IMR-90 (cell line): ENCODE data around the gene ECSIT. TPM values are rescaled to one million over a fixed set of nuclear protein-coding genes. Genes with fewer than 3 reads are reported as not detected.

ENCODE experiments used
- ATAC-seq: fragments of 200-7000 bp; cut with Tn5 transposase; 2 replicates; pipeline ENCODE4 v1.9.1; 2020; ENCODE audit warnings: low read depth, mild to moderate bottlenecking, moderate library complexity
- BruUV-seq: library from RNA; stranded (reverse); fragments of 400-500 nt; replicated peaks from 2 replicates; lab custom pipeline; 2021; lab: Mats Ljungman, UMichigan
- CTCF ChIA-PET: fragments of 300-600 bp; formaldehyde crosslinking; extraction: SDS; loops from one replicate; lab custom pipeline; 2021; ENCODE audit warnings: antibody characterized with exemption; lab: Yijun Ruan, JAX
- POLR2A ChIA-PET: fragments of 300-600 bp; sonication (Branson Sonifier 250); formaldehyde crosslinking; loops from one replicate; lab custom pipeline; 2022; ENCODE audit warnings: antibody characterized with exemption; ENCODE audit not compliant: unreplicated experiment; lab: Charles Lee
- DNase-seq: peaks from one replicate; pipeline ENCODE4 v3.0.0; 2013
- H2AFZ ChIP-seq: replicated peaks from 2 replicates; pipeline ENCODE3; 2013; ENCODE audit warnings: low read length, mild to moderate bottlenecking; ENCODE audit not compliant: poor library complexity
- H2AK5ac ChIP-seq: 2 replicates; pipeline ENCODE4 v1.6.1; 2013; ENCODE audit warnings: low read depth, low read length, inconsistent platforms
- H2AK9ac ChIP-seq: replicated peaks from 2 replicates; pipeline ENCODE3; 2013; ENCODE audit warnings: mild to moderate bottlenecking, low read depth, low read length, moderate library complexity; ENCODE audit not compliant: poor library complexity
- H2BK120ac ChIP-seq: 2 replicates; pipeline ENCODE4 v1.6.1; 2013; ENCODE audit warnings: low read depth, low read length, inconsistent platforms
- H2BK15ac ChIP-seq: 3 replicates; pipeline ENCODE4 v1.6.1; 2013; ENCODE audit warnings: low read depth, low read length, inconsistent platforms
- H2BK20ac ChIP-seq: 2 replicates; pipeline ENCODE4 v1.6.1; 2013; ENCODE audit warnings: low read depth, mild to moderate bottlenecking, inconsistent platforms, low read length, moderate library complexity
- H2BK5ac ChIP-seq: 2 replicates; pipeline ENCODE4 v1.6.1; 2013; ENCODE audit warnings: mild to moderate bottlenecking, low read depth, low read length, inconsistent platforms; ENCODE audit not compliant: poor library complexity, severe bottlenecking
- H3K14ac ChIP-seq: replicated peaks from 2 replicates; pipeline ENCODE4 v1.6.1; 2013; ENCODE audit warnings: low read depth, low read length, inconsistent platforms
- H3K18ac ChIP-seq: 2 replicates; pipeline ENCODE4 v1.6.1; 2013; ENCODE audit warnings: low read depth, low read length, control low read depth
- H3K23ac ChIP-seq: 2 replicates; pipeline ENCODE4 v1.6.1; 2013; ENCODE audit warnings: low read depth, low read length, inconsistent platforms
- H3K27ac ChIP-seq: 2 replicates; pipeline ENCODE4 v1.5.1; 2013; ENCODE audit warnings: mild to moderate bottlenecking, control low read depth, low read length; ENCODE audit not compliant: insufficient read depth
- H3K27me3 ChIP-seq: 2 replicates; pipeline ENCODE4 v1.6.1; 2013; ENCODE audit warnings: low read length; ENCODE audit not compliant: control insufficient read depth, insufficient read depth
- H3K36me3 ChIP-seq: 2 replicates; pipeline ENCODE4 v1.6.1; 2013; ENCODE audit warnings: low read length, mixed read lengths; ENCODE audit not compliant: control insufficient read depth, insufficient read depth
- H3K4ac ChIP-seq: 2 replicates; pipeline ENCODE4 v1.6.1; 2013; ENCODE audit warnings: low read depth, low read length, inconsistent platforms
- H3K4me1 ChIP-seq: 2 replicates; pipeline ENCODE4 v1.6.1; 2013; ENCODE audit warnings: low read length, mixed read lengths; ENCODE audit not compliant: control insufficient read depth, insufficient read depth
- H3K4me2 ChIP-seq: 2 replicates; pipeline ENCODE4 v1.6.1; 2013; ENCODE audit warnings: low read depth, mild to moderate bottlenecking, control low read depth, low read length, moderate library complexity
- H3K4me3 ChIP-seq: 2 replicates; pipeline ENCODE4 v1.5.1; 2013; ENCODE audit warnings: low read depth, mild to moderate bottlenecking, control low read depth, low read length, moderate library complexity; ENCODE audit not compliant: insufficient read depth
- H3K56ac ChIP-seq: 2 replicates; pipeline ENCODE4 v1.6.1; 2013; ENCODE audit warnings: low read length, inconsistent platforms; ENCODE audit not compliant: insufficient read depth; ENCODE audit errors: extremely low read depth
- H3K79me1 ChIP-seq, 2 experiments: 2 replicates each; pipeline ENCODE4 v1.6.1; 2013; ENCODE audit warnings: low read length in 2 of 2, inconsistent platforms in 1 of 2, low read depth in 1 of 2
- H3K9ac ChIP-seq: 2 replicates; pipeline ENCODE4 v1.6.1; 2013; ENCODE audit warnings: low read depth, low read length, control low read depth
- H3K9me1 ChIP-seq: 2 replicates; pipeline ENCODE4 v1.6.1; 2013; ENCODE audit warnings: low read length, inconsistent platforms; ENCODE audit not compliant: insufficient read depth
- H3K9me3 ChIP-seq: 2 replicates; pipeline ENCODE4 v1.6.1; 2013; ENCODE audit warnings: low read length; ENCODE audit not compliant: control insufficient read depth, insufficient read depth
- H4K20me1 ChIP-seq: 2 replicates; pipeline ENCODE4 v1.6.1; 2013; ENCODE audit warnings: low read length, inconsistent platforms; ENCODE audit not compliant: insufficient read depth
- H4K5ac ChIP-seq: 2 replicates; pipeline ENCODE4 v1.6.1; 2013; ENCODE audit warnings: mild to moderate bottlenecking, low read depth, low read length, control low read depth
- H4K8ac ChIP-seq, 2 experiments: 2 replicates each; pipeline ENCODE4 v1.6.1; 2013; ENCODE audit warnings: low read depth in 2 of 2, low read length in 2 of 2, control low read depth in 1 of 2, inconsistent platforms in 1 of 2
- H4K91ac ChIP-seq: 2 replicates; pipeline ENCODE4 v1.6.1; 2013; ENCODE audit warnings: low read depth, low read length, inconsistent platforms; ENCODE audit not compliant: insufficient read depth
- BHLHE40 ChIP-seq: fragments of 150-350 bp; IDR thresholded peaks from 2 replicates; pipeline ENCODE4 v1.6.1; 2016; ENCODE audit warnings: mild to moderate bottlenecking, low read depth, low read length
- CEBPB ChIP-seq: IDR thresholded peaks from 2 replicates; pipeline ENCODE4 v1.6.1; 2012; ENCODE audit warnings: low read depth, low read length, improper control_type of control experiment
- CHD1 ChIP-seq: IDR thresholded peaks from 2 replicates; pipeline ENCODE4 v1.6.1; 2012; ENCODE audit warnings: low read depth, low read length, improper control_type of control experiment
- ELK1 ChIP-seq: fragments of 150-350 bp; IDR thresholded peaks from 2 replicates; pipeline ENCODE4 v1.6.1; 2016; ENCODE audit warnings: low read depth, mild to moderate bottlenecking, low read length, moderate library complexity, borderline replicate concordance
- FOS ChIP-seq: fragments of 150-350 bp; IDR thresholded peaks from 2 replicates; pipeline ENCODE4 v1.6.1; 2016; ENCODE audit warnings: low read depth, low read length
- MAZ ChIP-seq: IDR thresholded peaks from 2 replicates; pipeline ENCODE4 v1.6.1; 2012; ENCODE audit warnings: low read depth, mild to moderate bottlenecking, low read length, improper control_type of control experiment, moderate library complexity, borderline replicate concordance
- MXI1 ChIP-seq: IDR thresholded peaks from 2 replicates; pipeline ENCODE4 v1.6.1; 2012; ENCODE audit warnings: low read depth, mild to moderate bottlenecking, low read length, moderate library complexity, borderline replicate concordance
- RFX5 ChIP-seq: IDR thresholded peaks from 2 replicates; pipeline ENCODE4 v1.8.0; 2012; ENCODE audit warnings: low read depth, mild to moderate bottlenecking, low read length, moderate library complexity
- SMC3 ChIP-seq: fragments of 150-350 bp; IDR thresholded peaks from 2 replicates; pipeline ENCODE4 v1.6.1; 2016; ENCODE audit warnings: low read depth, mild to moderate bottlenecking, antibody characterized with exemption, low read length, moderate library complexity
- WGBS, 2 experiments: methylation state at CpG; one replicate each; pipeline versions ENCODE4 v1.1.5 to v1.1.7; 2013; ENCODE audit warnings: missing lambda C conversion rate in 2 of 2; ENCODE audit not compliant: insufficient read length in 1 of 2; ENCODE audit errors: extremely low coverage in 2 of 2; 5-methylcytosine and 5-hydroxymethylcytosine counted together
- dilution Hi-C: fragments of 300-500 bp; cut with HindIII; formaldehyde crosslinking; loops from one replicate; pipeline ENCODE4 v1.14.3; 2018; ENCODE audit warnings: low sequenced_read_pairs; ENCODE audit not compliant: unreplicated experiment
- in situ Hi-C: fragments of 300-500 bp; cut with MboI; formaldehyde crosslinking; loops from 3 replicates; pipeline ENCODE4 v1.14.3; 2019; ENCODE audit warnings: low sequenced_read_pairs, inconsistent platforms, mixed read lengths
- intact Hi-C: fragments of 100-400 bp; cut with micrococcal nuclease; formaldehyde crosslinking; loops from 2 replicates; pipeline ENCODE4 v1.10.0; 2022
- polyA plus RNA-seq, 3 experiments: library from polyadenylated mRNA; depleted of rRNA; stranded (reverse); fragments of >200 nt; gene quantifications; 2 replicates each; pipeline ENCODE4 v1.2.3, GENCODE V29; 2012; ENCODE audit warnings: low replicate concordance in 1 of 3
- total RNA-seq: library from RNA; depleted of rRNA; stranded (reverse); fragments of >200 nt; gene quantifications from 2 replicates; pipeline ENCODE4 v1.2.3, GENCODE V29; 2012
- TF ChIP-seq, protein P1 (sequence below): conservative IDR thresholded peaks from 2 replicates; pipeline ENCODE4 v1.5.1; 2012; ENCODE audit warnings: mild to moderate bottlenecking, low read depth, low read length, improper control_type of control experiment

The ECSIT gene
- total and polyA plus RNA-seq, 2 of the 4 experiments (the other 2 are of a cell fraction), result 30.5 to 42.3 TPM

DNA sequence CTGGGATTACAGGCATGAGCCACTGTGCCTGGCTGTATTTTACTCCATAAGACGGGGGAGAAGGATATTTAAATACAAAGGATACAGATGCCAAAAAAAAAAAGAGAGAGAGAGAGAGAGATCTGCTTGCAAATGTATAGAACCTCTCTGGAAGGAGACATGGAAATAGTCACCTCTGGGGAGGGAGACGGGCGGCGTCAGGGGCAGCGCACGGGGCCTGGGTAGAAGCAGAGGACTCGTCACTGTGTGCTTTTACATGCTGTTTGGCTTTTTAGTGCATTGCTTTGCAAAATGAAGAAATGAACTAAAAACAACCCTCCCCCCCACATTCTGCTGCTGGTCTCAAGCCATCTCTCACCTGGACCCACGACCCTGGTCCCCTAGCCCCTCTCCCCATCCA, 18.5 kb downstream of the ECSIT start:
- no TSS peak for BruUV-seq

More for the DNA sequence above, 18.5 kb downstream of the ECSIT start:
- no peak overlapping the region for H2AFZ ChIP-seq
- ChIA-PET CTCF (no interaction called here), POLR2A (no interaction called here)
- intact Hi-C loops (no loop called here), in situ Hi-C loops (no loop called here), dilution Hi-C loops (no loop called here)
- WGBS, 2 experiments, result 29% methylated on average over 1 of the region's 8 CpGs; no CpG with 5 or more reads in 1 of the 2 experiments
- no peaks in the 10 kb centered on the region for H3K9me3 ChIP-seq
- no peak overlapping the region for H3K9ac ChIP-seq
- TF ChIP-seq CEBPB (no peak), FOS (no peak), MAZ (no peak), SMC3 (no peak), CHD1 (no peak), ELK1 (no peak), RFX5 (no peak), MXI1 (no peak), BHLHE40 (no peak)
- TF ChIP-seq, protein P1, sequence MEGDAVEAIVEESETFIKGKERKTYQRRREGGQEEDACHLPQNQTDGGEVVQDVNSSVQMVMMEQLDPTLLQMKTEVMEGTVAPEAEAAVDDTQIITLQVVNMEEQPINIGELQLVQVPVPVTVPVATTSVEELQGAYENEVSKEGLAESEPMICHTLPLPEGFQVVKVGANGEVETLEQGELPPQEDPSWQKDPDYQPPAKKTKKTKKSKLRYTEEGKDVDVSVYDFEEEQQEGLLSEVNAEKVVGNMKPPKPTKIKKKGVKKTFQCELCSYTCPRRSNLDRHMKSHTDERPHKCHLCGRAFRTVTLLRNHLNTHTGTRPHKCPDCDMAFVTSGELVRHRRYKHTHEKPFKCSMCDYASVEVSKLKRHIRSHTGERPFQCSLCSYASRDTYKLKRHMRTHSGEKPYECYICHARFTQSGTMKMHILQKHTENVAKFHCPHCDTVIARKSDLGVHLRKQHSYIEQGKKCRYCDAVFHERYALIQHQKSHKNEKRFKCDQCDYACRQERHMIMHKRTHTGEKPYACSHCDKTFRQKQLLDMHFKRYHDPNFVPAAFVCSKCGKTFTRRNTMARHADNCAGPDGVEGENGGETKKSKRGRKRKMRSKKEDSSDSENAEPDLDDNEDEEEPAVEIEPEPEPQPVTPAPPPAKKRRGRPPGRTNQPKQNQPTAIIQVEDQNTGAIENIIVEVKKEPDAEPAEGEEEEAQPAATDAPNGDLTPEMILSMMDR, result no peak
- no peak overlapping the region for H2BK15ac ChIP-seq
- H3K36me3 ChIP-seq, result peaks cover 13% of the 10 kb centered on the region
- H3K14ac ChIP-seq, result no peak overlapping the region
- H3K27me3 ChIP-seq, result no peaks in the 10 kb centered on the region
- H2BK5ac ChIP-seq, result no peak overlapping the region
- no peak overlapping the region for H3K27ac ChIP-seq
- H4K20me1 ChIP-seq, result no peaks in the 10 kb centered on the region
- DNase-seq (no peak), ATAC-seq (no peak)
- peaks cover 0 to 10% of the 10 kb centered on the region in 2 experiments; a peak in 1 of 4 replicates for H3K79me1 ChIP-seq
- no peak overlapping the region for H4K5ac ChIP-seq
- no peak overlapping the region for H3K18ac ChIP-seq
- H3K4me2 ChIP-seq, result no peak overlapping the region
- peaks cover 4% of the 10 kb centered on the region for H3K4me1 ChIP-seq
- no peak overlapping the region for H2BK20ac ChIP-seq
- no peak overlapping the region for H2BK120ac ChIP-seq
- H3K56ac ChIP-seq, result no peak overlapping the region
- no peak overlapping the region for H3K4ac ChIP-seq
- no peak overlapping the region for H2AK5ac ChIP-seq
- no peak overlapping the region for H3K4me3 ChIP-seq
- H2AK9ac ChIP-seq, result no peak overlapping the region
- H3K23ac ChIP-seq, result no peak overlapping the region
- no peaks in the 10 kb centered on the region for H3K9me1 ChIP-seq
- H4K91ac ChIP-seq, result no peak overlapping the region
- H4K8ac ChIP-seq, result no peak overlapping the region
